Measurements from ENCODE around the gene SH3BP2.

- TF ChIP-seq POLR2AphosphoS5 (IDR thresholded peaks at IDR 0.05) (no peak), CTCF (IDR thresholded peaks at IDR 0.05) (no peak), EP300 (IDR thresholded peaks at IDR 0.05) (no peak), POLR2A (IDR thresholded peaks at IDR 0.05) (no peak)
Measured at GRCh38 chr4:2823671-2824328, 30.9 kb downstream of the SH3BP2 start.
